ENCODE measurements around the gene TEX14. TPM values are rescaled to one million over a fixed set of nuclear protein-coding genes. Genes with fewer than 3 reads are reported as not detected.
A peak's percentile ranks its signal among the peaks of the same experiment; 100 is the strongest.

TEX14 gene
- total and polyA plus RNA-seq, 8 donors: 0.03 to 0.59 (median 0.20) TPM

DNA sequence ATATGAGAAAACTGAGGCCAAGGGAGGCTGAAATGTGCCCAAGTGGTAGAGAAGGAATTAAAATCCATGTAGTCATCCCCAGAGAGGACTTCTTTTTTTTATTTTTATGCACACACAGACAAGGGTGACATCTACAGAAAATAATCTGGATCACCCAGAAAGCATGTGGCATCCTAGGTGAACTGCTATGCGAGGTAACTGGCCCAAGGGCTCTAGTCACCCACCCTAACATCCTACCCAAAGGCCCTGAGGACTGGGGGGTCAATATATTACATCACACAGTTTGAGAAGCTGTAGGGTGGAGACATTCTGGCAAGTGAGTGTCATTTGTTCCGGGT lies 23.3 kb downstream of the TEX14 start:
- ATAC-seq (no peak), FAIRE-seq (no peak), DNase-seq (no peak)
- no peaks in the 10 kb centered on the region for H3K4me1 ChIP-seq
- no peaks in the 10 kb centered on the region for H3K36me3 ChIP-seq
- no peaks in the 10 kb centered on the region for H3K9me3 ChIP-seq
- intact Hi-C loops (cut with DNase I): no loop called here
- no peak overlapping the region for H3K27ac ChIP-seq
- no peaks in the 10 kb centered on the region for H3K27me3 ChIP-seq
- TF ChIP-seq, protein P1, sequence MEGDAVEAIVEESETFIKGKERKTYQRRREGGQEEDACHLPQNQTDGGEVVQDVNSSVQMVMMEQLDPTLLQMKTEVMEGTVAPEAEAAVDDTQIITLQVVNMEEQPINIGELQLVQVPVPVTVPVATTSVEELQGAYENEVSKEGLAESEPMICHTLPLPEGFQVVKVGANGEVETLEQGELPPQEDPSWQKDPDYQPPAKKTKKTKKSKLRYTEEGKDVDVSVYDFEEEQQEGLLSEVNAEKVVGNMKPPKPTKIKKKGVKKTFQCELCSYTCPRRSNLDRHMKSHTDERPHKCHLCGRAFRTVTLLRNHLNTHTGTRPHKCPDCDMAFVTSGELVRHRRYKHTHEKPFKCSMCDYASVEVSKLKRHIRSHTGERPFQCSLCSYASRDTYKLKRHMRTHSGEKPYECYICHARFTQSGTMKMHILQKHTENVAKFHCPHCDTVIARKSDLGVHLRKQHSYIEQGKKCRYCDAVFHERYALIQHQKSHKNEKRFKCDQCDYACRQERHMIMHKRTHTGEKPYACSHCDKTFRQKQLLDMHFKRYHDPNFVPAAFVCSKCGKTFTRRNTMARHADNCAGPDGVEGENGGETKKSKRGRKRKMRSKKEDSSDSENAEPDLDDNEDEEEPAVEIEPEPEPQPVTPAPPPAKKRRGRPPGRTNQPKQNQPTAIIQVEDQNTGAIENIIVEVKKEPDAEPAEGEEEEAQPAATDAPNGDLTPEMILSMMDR (IDR thresholded peaks at IDR 0.05): no peak
- 63 to 67% methylated on average over 2 of the region's 2 CpGs for WGBS, 2 donors
- no peak overlapping the region for H3K4me3 ChIP-seq

DNA sequence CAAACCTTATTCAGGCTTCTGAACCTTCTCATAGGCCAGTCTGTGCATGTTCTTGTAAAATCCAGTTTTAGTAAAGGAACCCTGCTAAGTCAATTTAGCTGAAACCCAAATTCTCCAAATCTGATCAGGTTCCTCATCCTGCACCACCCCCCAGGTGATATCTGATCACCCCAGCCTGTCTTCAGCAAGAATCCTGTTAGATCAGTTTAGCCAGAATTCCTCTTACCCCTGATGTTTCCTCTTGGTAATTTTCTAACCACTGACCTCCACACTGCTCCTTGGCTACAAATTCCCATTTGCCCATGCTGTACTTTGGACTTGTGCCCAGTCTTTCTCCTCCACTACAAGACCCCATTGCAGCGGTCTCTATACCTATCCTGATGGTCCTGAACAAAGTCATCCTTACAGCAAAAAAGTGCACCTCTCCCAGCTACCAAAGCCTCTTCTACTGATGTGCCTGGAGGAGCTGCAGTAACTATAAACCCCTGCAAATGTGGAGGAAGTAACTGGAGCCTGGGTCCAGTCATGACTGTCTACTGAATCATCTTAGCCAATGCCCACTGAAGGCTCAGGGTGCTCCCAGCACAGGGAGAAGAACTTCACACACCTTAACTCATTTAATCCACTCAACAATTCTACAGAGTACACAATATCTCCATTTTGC lies 23.8 kb downstream of the TEX14 start:
- H3K4me1 ChIP-seq: no peaks in the 10 kb centered on the region
- H3K36me3 ChIP-seq: no peaks in the 10 kb centered on the region
- no peak overlapping the region for H3K27ac ChIP-seq
- H3K9me3 ChIP-seq: no peaks in the 10 kb centered on the region
- TF ChIP-seq, protein P1 (IDR thresholded peaks at IDR 0.05): no peak
- FAIRE-seq (no peak), ATAC-seq (no peak), DNase-seq (no peak)
- no peak overlapping the region for H3K4me3 ChIP-seq
- intact Hi-C loops (cut with DNase I): no loop called here
- 78 to 82% methylated on average over 1 of the region's 1 CpG for WGBS, 2 donors
- no peaks in the 10 kb centered on the region for H3K27me3 ChIP-seq

DNA sequence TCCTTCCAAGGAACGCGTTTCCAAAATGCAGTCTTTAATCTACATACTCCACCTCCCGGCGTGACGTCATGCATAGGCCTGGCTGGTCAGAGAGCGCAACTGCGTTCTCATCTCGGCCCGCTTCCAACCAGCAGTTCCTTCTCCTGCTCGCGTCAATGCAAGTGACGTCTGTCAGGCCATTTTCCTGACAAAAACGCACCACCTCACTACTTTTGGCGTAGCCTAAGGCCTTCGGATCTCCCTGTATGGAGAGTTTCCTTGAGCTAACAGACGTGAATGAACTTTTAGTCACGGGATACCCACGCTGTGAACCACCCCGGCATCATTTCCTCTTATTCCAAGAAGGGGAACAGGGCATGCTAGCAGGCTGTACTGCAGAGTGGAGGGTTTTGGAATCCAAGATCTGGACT lies 25.0 kb downstream of the TEX14 start:
- Histone ChIP-seq H3K4me1 (no peaks in the 10 kb centered on the region), H3K4me3 (peak overlapping the region in 2 of 4 donors; percentile 13 to 15), H3K9me3 (no peaks in the 10 kb centered on the region), H3K27me3 (no peaks in the 10 kb centered on the region), H3K27ac (peak overlapping the region in 2 of 4 donors; percentile 37 to 39), H3K36me3 (no peaks in the 10 kb centered on the region)
- ATAC-seq (peak; percentile 67 to 85 (median 81)), DNase-seq (peak in 4 of 6 donors; percentile 52 to 72 (median 65)), FAIRE-seq (no peak)
- TF ChIP-seq, protein P1 (IDR thresholded peaks at IDR 0.05): no peak
- intact Hi-C loops (cut with DNase I): no loop called here
- 45 to 46% methylated on average over 19 of the region's 19 CpGs for WGBS, 2 donors

DNA sequence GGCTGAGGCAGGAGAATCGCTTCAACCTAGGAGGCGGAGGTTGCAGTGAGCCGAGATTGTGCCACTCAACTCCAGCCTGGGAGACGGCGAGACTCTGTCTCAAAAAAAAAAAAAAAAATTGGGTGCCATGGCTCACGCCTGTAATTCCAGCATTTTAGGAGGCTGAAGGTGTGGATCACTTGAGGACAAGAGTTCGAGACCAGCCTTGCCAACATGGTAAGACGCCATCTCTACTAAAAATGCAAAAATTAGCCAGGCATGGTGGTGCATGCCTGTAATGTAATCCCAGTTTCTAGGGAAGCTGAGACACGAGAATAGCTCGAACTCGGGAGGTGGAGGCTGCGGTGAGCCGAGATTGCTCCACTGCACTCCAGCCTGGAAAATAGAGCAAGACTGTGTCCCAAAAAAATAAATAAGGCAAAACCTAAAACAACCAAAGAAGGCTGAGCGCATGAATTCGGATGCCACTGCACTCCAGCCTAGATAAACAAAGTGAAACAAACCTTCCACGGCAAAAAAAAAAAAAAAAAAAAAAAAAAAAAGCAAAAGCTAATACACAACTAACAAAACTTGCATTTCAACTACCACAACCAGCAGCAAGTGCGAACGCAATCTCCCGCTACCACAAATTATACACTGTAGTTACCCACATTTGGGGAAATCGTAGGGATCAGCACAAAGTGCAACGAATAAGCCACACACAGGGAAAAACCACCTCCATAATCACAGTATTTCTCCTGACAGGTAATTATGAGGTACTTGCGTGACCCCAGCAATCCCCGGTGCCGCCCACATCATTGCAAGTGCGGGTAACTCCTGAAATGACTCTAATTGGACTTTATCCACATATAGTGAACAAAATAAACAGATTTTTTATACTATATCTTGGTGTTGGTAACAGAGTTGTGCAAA lies 25.6 kb downstream of the TEX14 start:
- peak overlapping the region in 2 of 4 donors; percentile 37 to 39 for H3K27ac ChIP-seq

More for the DNA sequence above, 25.6 kb downstream of the TEX14 start:
- intact Hi-C loops (cut with DNase I): no loop called here
- Histone ChIP-seq H3K27me3 (no peaks in the 10 kb centered on the region), H3K36me3 (no peaks in the 10 kb centered on the region), H3K4me3 (peak overlapping the region in 2 of 4 donors; percentile 13 to 15), H3K9me3 (no peaks in the 10 kb centered on the region), H3K4me1 (no peaks in the 10 kb centered on the region)
- 72 to 73% methylated on average over 25 of the region's 25 CpGs for WGBS, 2 donors
- no peak for DNase-seq
- FAIRE-seq: no peak
- peak in 2 of 4 donors; percentile 22 to 42 for ATAC-seq
- TF ChIP-seq, protein P1 (IDR thresholded peaks at IDR 0.05): no peak

Measured in pancreas (tissue), 10 donors.